OCI-M2 (cell line): Measurements from ENCODE around the gene KDM4C.
"Not testable (repeated sequence)": the region's sequence is repeated elsewhere in the genome, so short reads cannot be mapped to it uniquely, and the experiment has no call there.

Experiments used
- DNase-seq: peaks from one replicate; lab custom pipeline; 2025; ENCODE audit not compliant: unreplicated experiment; lab: John Stamatoyannopoulos, UW

The KDM4C gene

DNA sequence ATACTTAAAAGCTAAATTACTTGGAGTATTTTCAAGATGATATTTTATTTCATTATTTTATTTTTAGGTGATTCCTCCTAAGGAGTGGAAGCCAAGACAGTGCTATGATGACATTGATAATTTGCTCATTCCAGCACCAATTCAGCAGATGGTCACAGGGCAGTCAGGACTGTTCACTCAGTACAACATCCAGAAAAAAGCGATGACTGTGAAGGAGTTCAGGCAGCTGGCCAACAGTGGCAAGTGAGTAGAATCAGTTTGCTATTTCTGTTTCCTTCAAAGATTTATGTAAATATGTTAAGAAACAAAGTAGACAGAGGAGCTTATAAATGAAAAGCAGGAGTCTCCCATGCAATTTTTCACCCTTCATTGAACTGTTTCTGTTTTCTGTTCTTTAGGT, 47.8 kb downstream of the KDM4C start:
- no peak for DNase-seq

DNA sequence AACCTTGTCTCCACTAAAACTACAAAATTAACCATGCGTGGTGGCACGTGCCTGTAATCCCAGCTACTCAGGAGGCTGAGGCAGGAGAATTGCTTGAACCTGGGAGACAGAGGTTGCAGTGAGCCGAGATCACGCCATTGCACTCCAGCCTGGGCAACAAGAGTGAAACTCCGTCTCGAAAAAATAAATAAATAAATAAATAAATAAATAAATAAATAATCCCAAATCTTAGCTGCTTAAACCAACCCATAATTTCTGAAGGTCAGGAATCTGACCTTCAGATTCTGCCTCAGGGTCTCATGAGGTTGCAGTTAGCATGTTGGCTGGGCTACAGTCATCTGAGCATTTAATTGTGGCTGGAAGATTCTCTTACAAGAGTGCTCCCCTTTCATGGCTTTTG, 48.5 kb downstream of the KDM4C start:
- DNase-seq: not testable (repeated sequence)

DNA sequence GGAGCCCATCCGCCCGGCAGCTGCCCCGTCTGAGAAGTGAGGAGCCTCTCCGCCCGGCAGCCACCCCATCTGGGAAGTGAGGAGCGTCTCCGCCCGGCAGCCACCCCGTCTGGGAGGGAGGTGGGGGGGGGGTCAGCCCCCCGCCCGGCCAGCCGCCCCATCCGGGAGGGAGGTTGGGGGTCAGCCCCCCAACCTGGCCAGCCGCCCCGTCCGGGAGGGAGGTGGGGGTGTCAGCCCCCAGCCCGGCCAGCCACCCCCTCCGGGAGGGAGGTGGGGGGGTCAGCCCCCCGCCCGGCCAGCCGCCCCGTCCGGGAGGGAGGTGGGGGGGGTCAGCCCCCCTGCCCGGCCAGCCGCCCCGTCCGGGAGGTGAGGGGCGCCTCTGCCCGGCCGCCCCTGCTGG, 49.9 kb downstream of the KDM4C start:
- not testable (repeated sequence) for DNase-seq

- DNase-seq: no peak
Measured at GRCh38 chr9:6811436-6811835, 53.7 kb downstream of the KDM4C start.

DNA sequence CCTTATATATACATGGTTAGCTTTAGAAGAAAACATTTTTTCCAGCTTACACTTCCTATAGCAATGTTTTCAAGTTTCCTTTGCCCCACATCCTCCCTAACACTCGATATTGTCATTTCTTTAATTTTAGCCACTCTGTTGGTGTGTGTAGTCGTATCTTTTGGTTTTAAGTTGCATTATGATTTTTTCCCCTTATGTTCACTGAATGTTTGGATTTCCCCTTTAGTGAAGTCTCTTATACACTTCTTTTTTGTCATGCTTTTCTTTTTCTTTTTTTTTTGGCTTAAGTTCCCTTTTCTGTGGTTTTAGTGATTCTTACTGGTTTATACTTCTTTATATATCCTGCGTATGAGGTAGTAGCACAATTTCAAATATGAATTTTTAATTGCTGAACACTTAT, 58.8 kb downstream of the KDM4C start:
- DNase-seq: no peak

GRCh38 chr9:6818292-6818922, 60.6 kb downstream of the KDM4C start:
- no peak for DNase-seq

- no peak for DNase-seq
Measured at GRCh38 chr9:6819112-6819511, 61.3 kb downstream of the KDM4C start.

- DNase-seq: no peak
Measured at GRCh38 chr9:6819529-6819928, 61.8 kb downstream of the KDM4C start.

- no peak for DNase-seq
Measured at GRCh38 chr9:6822696-6823095, 64.9 kb downstream of the KDM4C start.

DNA sequence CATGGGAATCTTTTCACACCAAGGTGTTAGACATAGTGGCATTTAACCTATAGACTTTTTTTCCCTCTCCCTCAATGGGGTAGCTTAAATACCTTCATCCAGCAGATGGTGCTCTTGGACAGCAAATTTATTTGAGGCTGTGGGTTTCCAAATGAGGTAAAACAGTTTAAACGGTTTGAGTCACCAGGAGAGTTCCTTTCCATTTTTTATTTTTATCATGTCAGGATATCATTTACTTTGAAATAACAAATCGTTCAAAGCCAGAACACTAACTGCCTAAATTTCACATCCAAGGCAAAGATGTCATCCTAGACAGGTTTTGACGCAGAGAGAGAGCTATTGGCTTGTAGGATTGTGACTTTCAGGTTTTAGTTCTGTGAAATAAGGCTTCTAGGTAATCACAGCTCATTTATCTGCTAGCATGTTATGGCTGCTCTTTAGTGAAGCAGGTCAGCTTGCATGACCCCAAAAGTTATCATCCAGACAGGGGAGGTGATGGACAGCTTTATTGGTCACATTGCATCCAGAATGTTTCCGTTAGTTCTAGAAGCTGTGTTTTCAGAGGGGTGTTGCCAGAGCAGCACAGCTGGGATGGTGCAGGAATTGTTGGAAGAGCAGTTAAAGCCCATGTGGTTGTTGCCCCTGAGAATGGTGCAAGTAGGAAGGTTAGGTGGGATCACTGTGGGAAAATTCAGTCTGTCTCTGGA, 69.8 kb downstream of the KDM4C start:
- peak; percentile 12 for DNase-seq

DNA sequence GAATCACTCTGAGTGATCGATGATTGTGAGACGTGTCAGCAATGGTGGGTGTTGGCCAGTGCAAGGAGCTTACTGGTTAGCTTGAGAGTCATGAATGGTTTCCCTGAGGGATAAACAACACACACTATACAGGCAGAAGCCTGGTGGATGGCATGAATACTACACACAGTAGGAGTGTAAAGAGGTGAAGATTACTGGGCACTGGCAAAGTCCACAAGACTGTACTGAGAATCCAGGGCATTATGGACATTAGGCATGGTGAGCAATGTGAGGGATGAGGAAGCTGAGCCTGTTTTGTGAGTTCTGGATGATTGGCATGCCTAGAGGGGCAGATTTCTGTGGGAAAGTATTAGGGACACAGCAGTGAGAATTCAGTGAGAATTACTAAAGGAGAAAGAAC, 71.3 kb downstream of the KDM4C start:
- DNase-seq: no peak

- DNase-seq: no peak
Measured at GRCh38 chr9:6829536-6829935, 71.8 kb downstream of the KDM4C start.

DNA sequence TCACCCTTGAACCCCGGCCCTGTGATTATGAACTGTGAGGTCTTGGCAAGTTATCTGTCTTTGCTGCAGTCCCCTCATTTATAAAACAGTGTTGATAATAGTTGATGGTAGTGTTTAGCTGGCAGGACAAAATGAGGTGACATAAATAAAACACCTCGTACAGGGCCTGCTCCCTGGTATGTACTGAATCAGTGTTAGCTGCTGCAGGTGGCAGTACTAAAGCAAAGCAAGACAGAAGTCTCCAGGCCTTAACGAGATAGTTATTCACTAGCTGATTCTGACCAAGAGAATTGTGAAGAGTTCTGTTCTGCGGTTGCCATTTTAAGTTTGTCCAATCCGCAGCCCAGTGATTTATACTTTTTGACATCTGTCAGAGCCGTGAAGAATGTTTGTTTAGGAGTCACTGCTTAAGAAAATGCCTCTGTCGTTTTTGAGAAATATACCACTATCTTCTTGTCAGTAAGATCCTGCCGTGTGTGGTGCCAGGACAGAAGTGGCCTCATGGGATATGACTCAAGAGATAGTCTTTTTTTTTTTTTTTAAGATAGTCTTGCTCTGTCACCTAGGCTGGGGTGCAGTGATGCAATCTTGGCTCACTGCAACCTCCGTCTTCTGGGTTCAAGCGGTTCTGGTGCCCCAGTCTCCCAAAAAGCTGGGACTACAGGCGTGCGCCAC, 75.9 kb downstream of the KDM4C start:
- DNase-seq: no peak

GRCh38 chr9:6834306-6834705, 76.5 kb downstream of the KDM4C start:
- no peak for DNase-seq

DNA sequence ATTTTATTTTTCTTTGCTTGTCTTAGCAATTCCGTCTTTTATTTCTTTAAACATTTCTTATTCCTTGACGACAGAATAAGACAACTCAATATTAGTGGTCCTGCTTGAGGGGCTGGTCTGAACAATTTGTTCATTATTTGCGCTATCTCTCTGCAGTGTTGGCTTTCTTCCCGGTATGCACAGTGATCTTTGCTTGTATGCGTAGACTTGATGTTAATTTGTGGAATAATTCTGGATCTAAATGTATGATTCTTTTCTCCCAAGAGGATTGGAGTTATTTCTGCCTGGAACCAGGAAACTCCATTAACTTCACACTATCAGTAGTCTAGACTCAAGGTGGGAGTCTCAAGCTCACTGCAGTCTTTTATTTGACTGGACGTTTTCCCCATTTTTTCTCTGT, 80.4 kb downstream of the KDM4C start:
- no peak for DNase-seq

DNA sequence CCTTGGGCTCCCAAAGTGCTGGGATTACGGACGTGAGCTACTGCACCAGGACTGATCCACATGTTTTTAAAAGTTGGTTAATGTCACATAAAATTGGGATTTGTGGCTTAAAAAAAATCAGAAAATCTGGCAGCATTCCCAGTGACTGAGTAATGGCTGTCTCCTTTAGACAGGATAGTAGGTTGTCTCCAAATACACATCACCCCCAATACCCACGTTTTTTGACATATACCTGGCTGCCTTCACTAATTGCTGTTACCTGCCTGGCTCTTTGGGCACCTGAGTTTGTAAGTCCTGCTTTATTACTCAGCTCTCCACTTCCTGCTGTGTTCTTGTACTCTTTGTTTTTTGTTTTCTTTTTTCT, 84.8 kb downstream of the KDM4C start:
- DNase-seq: no peak

- DNase-seq: no peak
Measured at GRCh38 chr9:6843742-6844141, 86.0 kb downstream of the KDM4C start.

DNA sequence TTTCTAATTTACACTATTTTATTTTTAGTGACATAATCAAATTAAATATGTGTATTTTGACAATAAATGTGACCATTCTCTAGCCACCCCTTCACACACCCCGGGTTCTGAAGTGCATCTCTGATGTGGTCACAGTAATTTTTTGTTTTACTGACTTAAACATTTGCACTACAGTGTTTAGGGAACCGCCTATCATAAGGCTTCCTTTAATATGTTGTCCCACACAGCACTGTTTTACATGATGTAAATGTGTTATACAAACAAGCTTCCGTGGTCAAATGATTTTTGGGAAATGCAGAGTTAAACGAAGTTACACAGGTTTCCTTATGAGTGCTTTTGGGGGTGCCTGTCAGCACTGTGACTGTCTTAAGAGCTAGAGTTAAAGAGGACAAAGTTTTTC, 86.5 kb downstream of the KDM4C start:
- DNase-seq: no peak

GRCh38 chr9:6845128-6845826, 87.5 kb downstream of the KDM4C start:
- DNase-seq: no peak

GRCh38 chr9:6845880-6846279, 88.1 kb downstream of the KDM4C start:
- DNase-seq: no peak

DNA sequence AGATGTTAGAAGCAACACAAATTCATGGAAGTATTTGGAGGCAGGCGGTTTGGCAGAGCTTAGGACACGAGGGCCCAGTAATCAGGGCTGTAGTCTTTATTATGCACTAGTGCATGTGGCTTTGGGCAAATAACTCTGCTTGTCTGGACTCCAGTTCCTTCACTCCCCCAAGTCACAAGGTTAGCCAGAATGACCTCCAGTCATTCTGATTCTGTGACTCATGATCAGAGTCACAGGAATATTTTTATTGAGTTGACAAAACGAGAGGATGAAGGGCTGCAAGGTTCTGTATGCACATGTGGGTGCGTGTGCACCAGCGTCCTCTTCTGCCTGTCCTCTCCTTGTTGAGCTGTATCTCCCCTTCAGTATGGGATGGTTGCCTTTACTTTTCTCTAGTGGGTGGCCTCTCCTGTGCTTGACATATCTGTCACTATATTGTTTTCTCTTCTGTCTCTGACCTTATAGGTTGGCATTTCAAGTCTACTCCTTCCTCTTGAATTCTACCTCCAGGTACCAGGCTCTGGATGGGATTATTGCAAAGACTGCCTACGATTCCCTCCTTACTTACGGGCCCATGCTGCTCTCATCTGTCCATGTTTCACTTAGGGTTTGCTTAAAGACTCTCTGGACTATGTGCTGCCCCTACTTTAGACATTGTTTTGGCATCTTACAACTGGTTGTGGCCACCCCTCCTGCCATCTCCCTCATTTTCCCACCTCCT, 94.6 kb downstream of the KDM4C start:
- no peak for DNase-seq
